MCF 10A (cell line): ENCODE results near the gene CD320. TPM values are rescaled to one million over a fixed set of nuclear protein-coding genes. Genes with fewer than 3 reads are reported as not detected.
"Not testable (repeated sequence)": the region's sequence is repeated elsewhere in the genome, so short reads cannot be mapped to it uniquely, and the experiment has no call there.

Experiments
- BruUV-seq: library from RNA; stranded (reverse); fragments of 400-500 nt; replicated peaks from 2 replicates; lab custom pipeline; 2021; lab: Mats Ljungman, UMichigan
- CTCF ChIA-PET: fragments of 300-600 bp; sonication (Branson Sonifier 250); formaldehyde crosslinking; extraction: SDS; loops from one replicate; lab custom pipeline; 2021; ENCODE audit warnings: antibody characterized with exemption, inconsistent platforms; lab: Yijun Ruan, JAX
- POLR2A ChIA-PET: fragments of 300-600, 350-650 bp; sonication (Branson Sonifier 250); formaldehyde crosslinking; extraction: SDS; loops from one replicate; lab custom pipeline; 2020; ENCODE audit warnings: antibody characterized with exemption, inconsistent platforms; lab: Yijun Ruan, JAX
- DNase-seq: peaks from one replicate; pipeline ENCODE4 v3.0.0-alpha.2; 2018; ENCODE audit not compliant: unreplicated experiment
- H3K27ac Mint-ChIP-seq: one replicate; pipeline ENCODE4 v1.8.0; 2022; ENCODE audit warnings: mild to moderate bottlenecking, low read depth, mixed read lengths; ENCODE audit not compliant: unreplicated experiment
- H3K27me3 Mint-ChIP-seq: one replicate; pipeline ENCODE4 v1.8.0; 2022; ENCODE audit warnings: mixed read lengths; ENCODE audit not compliant: insufficient read depth, unreplicated experiment
- H3K36me3 Mint-ChIP-seq: one replicate; pipeline ENCODE4 v1.8.0; 2022; ENCODE audit warnings: mild to moderate bottlenecking, moderate library complexity, mixed read lengths; ENCODE audit not compliant: insufficient read depth, unreplicated experiment
- H3K4me1 Mint-ChIP-seq: one replicate; pipeline ENCODE4 v1.8.0; 2022; ENCODE audit warnings: mixed read lengths; ENCODE audit not compliant: insufficient read depth, unreplicated experiment
- H3K4me3 Mint-ChIP-seq: one replicate; pipeline ENCODE4 v1.8.0; 2022; ENCODE audit warnings: mild to moderate bottlenecking, moderate library complexity, mixed read lengths; ENCODE audit not compliant: unreplicated experiment
- H3K9me3 Mint-ChIP-seq: one replicate; pipeline ENCODE4 v1.8.0; 2022; ENCODE audit warnings: mixed read lengths; ENCODE audit not compliant: unreplicated experiment
- intact Hi-C: fragments of 100-400 bp; cut with micrococcal nuclease; formaldehyde crosslinking; loops from 2 replicates; pipeline ENCODE4 v1.14.1; 2022
- total RNA-seq: library from RNA; stranded (reverse); gene quantifications from 2 replicates; pipeline ENCODE4 v1.2.3, GENCODE V29; 2022
- TF ChIP-seq, protein P1 (sequence below): fragments of 200-600 bp; IDR thresholded peaks from one replicate; pipeline ENCODE4 v1.8.0; 2022; ENCODE audit warnings: antibody characterized with exemption, mild to moderate bottlenecking; ENCODE audit not compliant: unreplicated experiment

CD320 gene
- total RNA-seq, 1 experiment from 2014 or later = 68.8 TPM

GRCh38 chr19:8269724-8270123 is 38.4 kb downstream of the CD320 start:
- intact Hi-C loops = loop anchor here (10.0 kb wide), 1 partner anchor 805 kb away; no protein-coding TSS in a partner anchor
- no TSS peak for BruUV-seq
- no peaks in the 10 kb centered on the region for H3K9me3 Mint-ChIP-seq
- peak overlapping the region; percentile 74 for H3K4me3 Mint-ChIP-seq
- H3K27me3 Mint-ChIP-seq = no peaks in the 10 kb centered on the region
- no peaks in the 10 kb centered on the region for H3K36me3 Mint-ChIP-seq
- POLR2A ChIA-PET = interaction anchor here (0.6 to 0.7 kb wide), 3 partner anchors 91 to 384 kb away, joined by 3 to 4 read pairs (median 4); no protein-coding TSS in a partner anchor
- DNase-seq = no peak
- peaks cover 8% of the 10 kb centered on the region for H3K4me1 Mint-ChIP-seq
- CTCF ChIA-PET = interaction anchor here (0.7 to 1.6 kb wide), 6 partner anchors 10 to 62 kb away, joined by 3 to 6 read pairs (median 4); no protein-coding TSS in a partner anchor
- no peak overlapping the region for H3K27ac Mint-ChIP-seq
- TF ChIP-seq, protein P1, sequence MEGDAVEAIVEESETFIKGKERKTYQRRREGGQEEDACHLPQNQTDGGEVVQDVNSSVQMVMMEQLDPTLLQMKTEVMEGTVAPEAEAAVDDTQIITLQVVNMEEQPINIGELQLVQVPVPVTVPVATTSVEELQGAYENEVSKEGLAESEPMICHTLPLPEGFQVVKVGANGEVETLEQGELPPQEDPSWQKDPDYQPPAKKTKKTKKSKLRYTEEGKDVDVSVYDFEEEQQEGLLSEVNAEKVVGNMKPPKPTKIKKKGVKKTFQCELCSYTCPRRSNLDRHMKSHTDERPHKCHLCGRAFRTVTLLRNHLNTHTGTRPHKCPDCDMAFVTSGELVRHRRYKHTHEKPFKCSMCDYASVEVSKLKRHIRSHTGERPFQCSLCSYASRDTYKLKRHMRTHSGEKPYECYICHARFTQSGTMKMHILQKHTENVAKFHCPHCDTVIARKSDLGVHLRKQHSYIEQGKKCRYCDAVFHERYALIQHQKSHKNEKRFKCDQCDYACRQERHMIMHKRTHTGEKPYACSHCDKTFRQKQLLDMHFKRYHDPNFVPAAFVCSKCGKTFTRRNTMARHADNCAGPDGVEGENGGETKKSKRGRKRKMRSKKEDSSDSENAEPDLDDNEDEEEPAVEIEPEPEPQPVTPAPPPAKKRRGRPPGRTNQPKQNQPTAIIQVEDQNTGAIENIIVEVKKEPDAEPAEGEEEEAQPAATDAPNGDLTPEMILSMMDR = no peak

DNA sequence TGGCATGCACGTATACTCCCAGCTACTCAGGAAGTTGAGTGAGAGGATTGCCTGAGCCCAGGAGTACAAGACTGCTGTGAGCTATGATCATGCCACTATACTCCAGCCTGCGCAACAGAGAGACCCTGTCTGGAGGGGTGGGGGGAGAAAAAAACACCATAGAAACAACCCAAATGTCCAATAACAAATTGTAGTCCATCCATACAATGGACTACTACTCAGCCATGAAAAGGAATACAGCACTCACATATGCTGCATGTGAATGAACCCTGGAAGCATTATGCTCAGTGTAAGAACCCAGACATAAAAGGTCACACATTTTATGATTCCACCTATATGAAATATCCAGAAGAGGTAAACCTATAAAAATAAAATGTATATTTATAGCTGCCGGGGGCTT is 42.3 kb downstream of the CD320 start:
- TF ChIP-seq, protein P1 = no peak
- Mint-ChIP-seq H3K9me3 (no peaks in the 10 kb centered on the region), H3K4me3 (no peak overlapping the region), H3K27ac (no peak overlapping the region), H3K27me3 (no peaks in the 10 kb centered on the region), H3K36me3 (no peaks in the 10 kb centered on the region), H3K4me1 (peaks cover 8% of the 10 kb centered on the region)
- BruUV-seq = no TSS peak
- ChIA-PET POLR2A (no interaction called here), CTCF (interaction anchor here (0.7 to 2.0 kb wide), 2 partner anchors 313 to 384 kb away, joined by 3 to 5 read pairs; no protein-coding TSS in a partner anchor)
- intact Hi-C loops = loop anchor here (10.0 kb wide), 1 partner anchor 809 kb away; no protein-coding TSS in a partner anchor
- no peak for DNase-seq

DNA sequence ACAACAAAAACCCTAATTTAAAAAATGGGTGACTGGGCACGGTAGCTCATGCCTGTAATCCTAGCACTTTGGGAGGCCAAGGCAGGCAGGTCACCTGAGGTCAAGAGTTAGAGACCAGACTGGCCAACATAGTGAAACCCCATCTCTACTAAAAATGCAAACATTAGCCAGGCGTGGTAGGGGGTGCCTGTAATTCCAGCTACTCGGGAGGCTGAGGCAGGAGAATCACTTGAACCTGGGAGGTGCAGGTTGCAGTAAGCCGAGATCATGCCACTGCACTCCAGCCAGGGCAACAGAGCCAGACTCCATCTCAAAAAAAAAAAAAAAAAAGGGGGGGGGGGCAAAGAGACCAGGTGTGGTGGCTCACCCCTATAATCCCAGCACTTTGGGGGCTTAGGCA is 43.9 kb downstream of the CD320 start:
- intact Hi-C loops = loop anchor here (10.0 kb wide), 1 partner anchor 811 kb away; no protein-coding TSS in a partner anchor

DNA sequence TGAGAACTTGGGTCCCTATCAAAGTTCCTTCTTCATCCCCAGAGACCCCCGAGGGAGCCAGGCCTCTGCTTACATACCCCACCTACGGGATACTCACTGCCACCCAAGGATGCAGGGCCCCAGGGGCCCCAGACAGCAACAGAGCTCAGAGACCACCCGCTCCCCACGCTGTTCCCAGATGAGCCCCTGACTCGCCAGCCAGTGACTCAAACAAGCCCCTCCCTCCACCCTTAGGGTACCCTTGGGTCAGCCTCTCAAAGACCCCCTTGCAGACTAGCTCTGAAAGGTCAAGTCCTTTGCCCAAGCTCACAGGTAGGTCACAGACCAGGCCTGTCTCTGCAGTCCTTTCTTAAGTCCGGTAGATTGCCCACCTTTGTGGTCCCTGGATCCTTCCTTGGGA is 45.7 kb downstream of the CD320 start:
- intact Hi-C loops = loop anchor here (10.0 kb wide), 1 partner anchor 812 kb away; no protein-coding TSS in a partner anchor
- BruUV-seq = no TSS peak
- H3K4me3 Mint-ChIP-seq = no peak overlapping the region
- no peak for DNase-seq
- H3K27me3 Mint-ChIP-seq = no peaks in the 10 kb centered on the region
- H3K36me3 Mint-ChIP-seq = no peaks in the 10 kb centered on the region
- POLR2A ChIA-PET = no interaction called here
- no peak overlapping the region for H3K27ac Mint-ChIP-seq
- H3K9me3 Mint-ChIP-seq = no peaks in the 10 kb centered on the region
- CTCF ChIA-PET = no interaction called here
- TF ChIP-seq, protein P1 = no peak
- H3K4me1 Mint-ChIP-seq = no peaks in the 10 kb centered on the region

More for the DNA sequence above, 43.9 kb downstream of the CD320 start:
- H3K4me3 Mint-ChIP-seq, H3K36me3 Mint-ChIP-seq, H3K4me1 Mint-ChIP-seq, H3K9me3 Mint-ChIP-seq, BruUV-seq, H3K27ac Mint-ChIP-seq, H3K27me3 Mint-ChIP-seq, DNase-seq: not testable (repeated sequence)
- POLR2A ChIA-PET = interaction anchor here (0.6 to 0.8 kb wide), 2 partner anchors 13 to 26 kb away, joined by 4 read pairs; no protein-coding TSS in a partner anchor
- CTCF ChIA-PET = interaction anchor here (0.6 to 1.4 kb wide), 4 partner anchors 11 to 497 kb away, joined by 3 to 8 read pairs (median 4); no protein-coding TSS in a partner anchor
